Lower leg skin (tissue), 3 donors: ENCODE data around the gene CKAP4.

Source experiments
- POLR2A ChIP-seq, 2 donors: fragments of 450-650 bp; IDR thresholded peaks; one replicate each; pipeline ENCODE4 v1.6.1; 2016 to 2017; ENCODE audit warnings: antibody characterized with exemption in 2 of 2, mild to moderate bottlenecking in 1 of 2, moderate library complexity in 1 of 2
- TF ChIP-seq, protein P1 (sequence below), 3 donors: fragments of 450-650 bp; IDR thresholded peaks; one replicate each; pipeline ENCODE4 v1.5.1; 2016; ENCODE audit warnings: antibody characterized with exemption in 3 of 3, mild to moderate bottlenecking in 3 of 3, moderate library complexity in 2 of 3

DNA sequence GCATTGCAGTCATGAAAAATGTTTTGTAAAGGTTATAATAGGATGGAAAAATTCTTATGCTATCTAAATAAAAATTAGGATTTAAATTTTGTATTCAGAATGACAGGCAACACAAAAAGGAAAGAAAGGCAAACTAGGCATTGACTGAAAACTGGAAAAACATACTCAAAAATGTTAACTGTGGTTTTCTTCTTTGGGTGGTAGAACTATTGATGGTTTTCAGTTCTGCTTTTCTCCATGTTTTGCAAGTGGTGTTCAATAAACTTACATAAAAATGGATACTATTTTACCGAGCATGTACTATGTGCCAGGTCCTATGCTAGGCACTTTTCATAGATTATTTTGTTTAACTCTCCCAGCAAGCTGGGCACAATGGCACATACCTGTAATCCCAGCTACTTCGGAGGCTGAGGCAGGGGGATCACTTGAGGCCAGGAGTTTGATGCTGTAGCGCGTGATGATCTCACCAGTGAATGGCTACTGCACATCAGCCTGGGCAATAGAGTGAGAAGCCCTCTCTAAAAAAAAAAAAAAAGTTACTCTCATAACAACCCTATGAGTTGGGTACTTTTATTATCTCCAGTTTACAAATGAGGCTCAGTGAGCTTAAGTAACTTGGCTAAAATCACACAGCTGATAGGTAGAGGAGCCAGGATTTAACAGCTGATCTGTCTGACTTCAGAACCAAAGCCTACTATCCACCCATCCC, 28.4 kb upstream of the CKAP4 start:
- TF ChIP-seq, protein P1, sequence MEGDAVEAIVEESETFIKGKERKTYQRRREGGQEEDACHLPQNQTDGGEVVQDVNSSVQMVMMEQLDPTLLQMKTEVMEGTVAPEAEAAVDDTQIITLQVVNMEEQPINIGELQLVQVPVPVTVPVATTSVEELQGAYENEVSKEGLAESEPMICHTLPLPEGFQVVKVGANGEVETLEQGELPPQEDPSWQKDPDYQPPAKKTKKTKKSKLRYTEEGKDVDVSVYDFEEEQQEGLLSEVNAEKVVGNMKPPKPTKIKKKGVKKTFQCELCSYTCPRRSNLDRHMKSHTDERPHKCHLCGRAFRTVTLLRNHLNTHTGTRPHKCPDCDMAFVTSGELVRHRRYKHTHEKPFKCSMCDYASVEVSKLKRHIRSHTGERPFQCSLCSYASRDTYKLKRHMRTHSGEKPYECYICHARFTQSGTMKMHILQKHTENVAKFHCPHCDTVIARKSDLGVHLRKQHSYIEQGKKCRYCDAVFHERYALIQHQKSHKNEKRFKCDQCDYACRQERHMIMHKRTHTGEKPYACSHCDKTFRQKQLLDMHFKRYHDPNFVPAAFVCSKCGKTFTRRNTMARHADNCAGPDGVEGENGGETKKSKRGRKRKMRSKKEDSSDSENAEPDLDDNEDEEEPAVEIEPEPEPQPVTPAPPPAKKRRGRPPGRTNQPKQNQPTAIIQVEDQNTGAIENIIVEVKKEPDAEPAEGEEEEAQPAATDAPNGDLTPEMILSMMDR (IDR thresholded peaks at IDR 0.05), result no peak
- TF ChIP-seq POLR2A (IDR thresholded peaks at IDR 0.05), result no peak
